Gastroesophageal sphincter (tissue), 3 donors: ENCODE data around the gene USP20.

Source experiments
- POLR2AphosphoS5 ChIP-seq: sonication (generic); formaldehyde crosslinking; IDR thresholded peaks from one replicate; pipeline ENCODE4 v1.6.1; 2017; ENCODE audit warnings: antibody characterized with exemption
- TF ChIP-seq, protein P1 (sequence below), 4 experiments: fragments of 200-600 bp in 2 of 4; fragments of 450-650 bp in 2 of 4; sonication (generic) in 1 of 4; IDR thresholded peaks; one replicate each; pipeline ENCODE4 v1.5.1; 2017 to 2019; ENCODE audit warnings: antibody characterized with exemption in 4 of 4, mild to moderate bottlenecking in 2 of 4, moderate library complexity in 2 of 4

DNA sequence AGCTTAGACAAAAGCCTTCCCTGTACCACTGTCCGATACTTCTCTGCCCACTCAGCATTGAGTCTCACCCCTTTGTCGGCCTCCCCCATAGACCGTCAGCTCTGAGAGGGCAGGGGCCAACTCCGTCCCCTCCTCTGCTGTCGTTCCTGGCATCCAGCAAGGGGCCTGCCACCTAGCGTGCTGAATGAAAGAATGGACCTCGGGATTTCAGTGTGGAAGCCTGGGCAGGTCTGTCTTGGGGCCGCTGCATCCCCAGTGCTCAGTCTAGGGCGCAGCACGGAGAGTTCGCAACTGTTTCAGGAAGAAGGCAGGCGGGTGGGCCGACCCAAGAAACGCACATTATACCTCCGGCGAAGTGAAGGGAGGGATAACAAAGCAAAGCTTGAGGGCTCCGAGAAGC is 33.8 kb upstream of the USP20 start:
- no peak for TF ChIP-seq POLR2AphosphoS5
- TF ChIP-seq, protein P1, sequence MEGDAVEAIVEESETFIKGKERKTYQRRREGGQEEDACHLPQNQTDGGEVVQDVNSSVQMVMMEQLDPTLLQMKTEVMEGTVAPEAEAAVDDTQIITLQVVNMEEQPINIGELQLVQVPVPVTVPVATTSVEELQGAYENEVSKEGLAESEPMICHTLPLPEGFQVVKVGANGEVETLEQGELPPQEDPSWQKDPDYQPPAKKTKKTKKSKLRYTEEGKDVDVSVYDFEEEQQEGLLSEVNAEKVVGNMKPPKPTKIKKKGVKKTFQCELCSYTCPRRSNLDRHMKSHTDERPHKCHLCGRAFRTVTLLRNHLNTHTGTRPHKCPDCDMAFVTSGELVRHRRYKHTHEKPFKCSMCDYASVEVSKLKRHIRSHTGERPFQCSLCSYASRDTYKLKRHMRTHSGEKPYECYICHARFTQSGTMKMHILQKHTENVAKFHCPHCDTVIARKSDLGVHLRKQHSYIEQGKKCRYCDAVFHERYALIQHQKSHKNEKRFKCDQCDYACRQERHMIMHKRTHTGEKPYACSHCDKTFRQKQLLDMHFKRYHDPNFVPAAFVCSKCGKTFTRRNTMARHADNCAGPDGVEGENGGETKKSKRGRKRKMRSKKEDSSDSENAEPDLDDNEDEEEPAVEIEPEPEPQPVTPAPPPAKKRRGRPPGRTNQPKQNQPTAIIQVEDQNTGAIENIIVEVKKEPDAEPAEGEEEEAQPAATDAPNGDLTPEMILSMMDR (IDR thresholded peaks at IDR 0.05): no peak
